ENCODE measurements around the gene ST8SIA6.

GRCh38 chr10:17453035-17453372, 1.4 kb downstream of the ST8SIA6 start:
- TF ChIP-seq, protein P1, sequence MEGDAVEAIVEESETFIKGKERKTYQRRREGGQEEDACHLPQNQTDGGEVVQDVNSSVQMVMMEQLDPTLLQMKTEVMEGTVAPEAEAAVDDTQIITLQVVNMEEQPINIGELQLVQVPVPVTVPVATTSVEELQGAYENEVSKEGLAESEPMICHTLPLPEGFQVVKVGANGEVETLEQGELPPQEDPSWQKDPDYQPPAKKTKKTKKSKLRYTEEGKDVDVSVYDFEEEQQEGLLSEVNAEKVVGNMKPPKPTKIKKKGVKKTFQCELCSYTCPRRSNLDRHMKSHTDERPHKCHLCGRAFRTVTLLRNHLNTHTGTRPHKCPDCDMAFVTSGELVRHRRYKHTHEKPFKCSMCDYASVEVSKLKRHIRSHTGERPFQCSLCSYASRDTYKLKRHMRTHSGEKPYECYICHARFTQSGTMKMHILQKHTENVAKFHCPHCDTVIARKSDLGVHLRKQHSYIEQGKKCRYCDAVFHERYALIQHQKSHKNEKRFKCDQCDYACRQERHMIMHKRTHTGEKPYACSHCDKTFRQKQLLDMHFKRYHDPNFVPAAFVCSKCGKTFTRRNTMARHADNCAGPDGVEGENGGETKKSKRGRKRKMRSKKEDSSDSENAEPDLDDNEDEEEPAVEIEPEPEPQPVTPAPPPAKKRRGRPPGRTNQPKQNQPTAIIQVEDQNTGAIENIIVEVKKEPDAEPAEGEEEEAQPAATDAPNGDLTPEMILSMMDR (conservative IDR thresholded peaks at IDR 0.05; ENCODE audit: low read depth, low read length), result no peak
- TF ChIP-seq EZH2phosphoT487 (IDR thresholded peaks at IDR 0.05; ENCODE audit: borderline replicate concordance, low read length), result no peak
- TF ChIP-seq EZH2 (IDR thresholded peaks at IDR 0.05; ENCODE audit: low read length, unreplicated experiment), result no peak
